K562 (cell line): ENCODE results near the gene CENPP.

Source experiments
- CHD2 ChIP-seq: IDR thresholded peaks from 2 replicates; pipeline ENCODE4 v1.6.1; 2011; ENCODE audit warnings: low read depth, low read length
- CTCF ChIP-seq, 3 experiments: IDR thresholded peaks in 2 of 3; conservative IDR thresholded peaks in 1 of 3; 2 replicates each; pipeline ENCODE4 v1.5.1; 2011 to 2012; ENCODE audit warnings: low read length in 3 of 3, mild to moderate bottlenecking in 3 of 3, control low read depth in 2 of 3, improper control_type of control experiment in 1 of 3, inconsistent platforms in 1 of 3, low read depth in 1 of 3, mixed read lengths in 1 of 3, moderate library complexity in 1 of 3; ENCODE audit not compliant: insufficient read depth in 2 of 3
- EP300 ChIP-seq: IDR thresholded peaks from 2 replicates; pipeline ENCODE4 v1.6.1; 2012; ENCODE audit warnings: low read length, improper control_type of control experiment
- GTF2F1 ChIP-seq: IDR thresholded peaks from 2 replicates; pipeline ENCODE4 v1.6.1; 2011; ENCODE audit warnings: low read depth, low read length, improper control_type of control experiment
- MYC ChIP-seq, 2 experiments: fragments of 250-450 bp in 1 of 2; sonication (Bioruptor Pico) in 1 of 2; IDR thresholded peaks; 2 replicates each; pipeline versions ENCODE4 v1.5.1 to v1.6.1; 2012 to 2021; ENCODE audit warnings: low read depth in 2 of 2, borderline replicate concordance in 1 of 2, improper control_type of control experiment in 1 of 2, low read length in 1 of 2, mild to moderate bottlenecking in 1 of 2, moderate library complexity in 1 of 2
- NRF1 ChIP-seq, 2 experiments: fragments of 450-650 bp; IDR thresholded peaks in 1 of 2; conservative IDR thresholded peaks in 1 of 2; 2 replicates each; pipeline ENCODE4 v1.6.1; 2014; ENCODE audit warnings: mild to moderate bottlenecking in 2 of 2
- POLR2A ChIP-seq: fragments of 450-650 bp; conservative IDR thresholded peaks from 2 replicates; pipeline ENCODE4 v1.6.1; 2016
- TCF7 ChIP-seq: sonication (generic); IDR thresholded peaks from 2 replicates; pipeline ENCODE4 v1.6.1; 2016; ENCODE audit warnings: antibody characterized with exemption, borderline replicate concordance
- ZBTB17 ChIP-seq: fragments of 450-650 bp; formaldehyde crosslinking; IDR thresholded peaks from 2 replicates; pipeline ENCODE4 v1.4.0; 2020; ENCODE audit warnings: mild to moderate bottlenecking
- ZFP36 ChIP-seq: fragments of 150-350 bp; IDR thresholded peaks from 2 replicates; pipeline ENCODE4 v1.6.1; 2018; ENCODE audit warnings: low read length, low read depth; ENCODE audit not compliant: partially characterized antibody

DNA sequence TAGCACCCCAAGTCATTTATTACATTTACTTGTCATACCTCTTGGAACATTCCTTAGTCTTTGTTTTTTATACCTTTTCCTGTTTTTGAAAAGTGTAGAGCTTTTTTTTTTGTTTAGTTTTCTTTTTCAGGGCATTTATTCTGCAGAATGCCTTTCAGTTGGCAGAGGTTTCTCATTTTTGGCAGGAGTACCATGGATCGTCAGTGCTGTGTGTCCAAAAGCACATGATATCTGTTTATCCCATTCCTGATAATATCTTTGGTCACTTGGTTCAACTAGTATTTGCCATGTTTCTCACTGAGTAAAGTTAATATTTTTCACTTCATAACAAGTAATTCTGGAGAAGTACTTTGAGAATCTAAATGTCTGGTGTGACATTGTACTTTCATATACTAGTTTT lies 67.9 kb downstream of the CENPP start:
- TF ChIP-seq EP300 (no peak), TCF7 (no peak), ZFP36 (no peak), NRF1 (conservative IDR thresholded peaks at IDR 0.05 in 1 of 2, IDR thresholded peaks at IDR 0.05 in 1 of 2) (no peak), GTF2F1 (no peak), ZBTB17 (CRISPR knock-in tag) (no peak), CTCF (IDR thresholded peaks at IDR 0.05 in 2 of 3, conservative IDR thresholded peaks at IDR 0.05 in 1 of 3; ENCODE audit: insufficient read depth in 2 of 3, low read depth in 1 of 3, low read length in 3 of 3) (no peak), MYC (IDR thresholded peaks at IDR 0.05; ENCODE audit: low read depth, low read length) (no peak), MYC (CRISPR knock-in tag; IDR thresholded peaks at IDR 0.05; ENCODE audit: borderline replicate concordance, low read depth) (no peak), POLR2A (no peak), CHD2 (no peak)
